Gastrocnemius medialis (tissue), 4 donors: ENCODE results near the gene UTS2B.

Experiments used
- CTCF ChIP-seq, 5 experiments: fragments of 450-650 bp in 3 of 5; fragments of 200-600 bp in 2 of 5; sonication (generic) in 2 of 5; IDR thresholded peaks in 4 of 5; conservative IDR thresholded peaks in 1 of 5; 1 replicate in 4 of 5; 2 replicates in 1 of 5; pipeline ENCODE4 v1.5.1; 2016 to 2019; ENCODE audit warnings: antibody characterized with exemption in 5 of 5, mild to moderate bottlenecking in 3 of 5, moderate library complexity in 3 of 5
- POLR2A ChIP-seq, 2 donors: fragments of 450-650 bp; IDR thresholded peaks; one replicate each; pipeline ENCODE4 v1.6.1; 2017; ENCODE audit warnings: antibody characterized with exemption in 2 of 2, mild to moderate bottlenecking in 2 of 2, moderate library complexity in 2 of 2

- no peak for TF ChIP-seq CTCF (IDR thresholded peaks at IDR 0.05 in 4 of 5, conservative IDR thresholded peaks at IDR 0.05 in 1 of 5)
- no peak for TF ChIP-seq POLR2A (IDR thresholded peaks at IDR 0.05)
Observed at GRCh38 chr3:191345334-191345733, 15.0 kb upstream of the UTS2B start.
